Astrocyte of the cerebellum (primary cell): ENCODE results near the gene R3HDML.

Source experiments
- DNase-seq: peaks from one replicate; pipeline ENCODE4 v3.0.0-alpha.2; 2011; ENCODE audit warnings: low read depth
- H3K4me3 ChIP-seq: 2 replicates; pipeline ENCODE4 v1.5.1; 2011; ENCODE audit warnings: mild to moderate bottlenecking, low read depth, low read length, moderate library complexity
- CTCF ChIP-seq: IDR thresholded peaks from 2 replicates; pipeline ENCODE4 v1.5.1; 2012; ENCODE audit warnings: low read length, low read depth, moderate library complexity, mild to moderate bottlenecking; ENCODE audit errors: missing control alignments
- in situ Hi-C: cut with HindIII; loops from 2 replicates; pipeline ENCODE4 v1.10.0; 2017; ENCODE audit warnings: low sequenced_read_pairs

Gene R3HDML

DNA sequence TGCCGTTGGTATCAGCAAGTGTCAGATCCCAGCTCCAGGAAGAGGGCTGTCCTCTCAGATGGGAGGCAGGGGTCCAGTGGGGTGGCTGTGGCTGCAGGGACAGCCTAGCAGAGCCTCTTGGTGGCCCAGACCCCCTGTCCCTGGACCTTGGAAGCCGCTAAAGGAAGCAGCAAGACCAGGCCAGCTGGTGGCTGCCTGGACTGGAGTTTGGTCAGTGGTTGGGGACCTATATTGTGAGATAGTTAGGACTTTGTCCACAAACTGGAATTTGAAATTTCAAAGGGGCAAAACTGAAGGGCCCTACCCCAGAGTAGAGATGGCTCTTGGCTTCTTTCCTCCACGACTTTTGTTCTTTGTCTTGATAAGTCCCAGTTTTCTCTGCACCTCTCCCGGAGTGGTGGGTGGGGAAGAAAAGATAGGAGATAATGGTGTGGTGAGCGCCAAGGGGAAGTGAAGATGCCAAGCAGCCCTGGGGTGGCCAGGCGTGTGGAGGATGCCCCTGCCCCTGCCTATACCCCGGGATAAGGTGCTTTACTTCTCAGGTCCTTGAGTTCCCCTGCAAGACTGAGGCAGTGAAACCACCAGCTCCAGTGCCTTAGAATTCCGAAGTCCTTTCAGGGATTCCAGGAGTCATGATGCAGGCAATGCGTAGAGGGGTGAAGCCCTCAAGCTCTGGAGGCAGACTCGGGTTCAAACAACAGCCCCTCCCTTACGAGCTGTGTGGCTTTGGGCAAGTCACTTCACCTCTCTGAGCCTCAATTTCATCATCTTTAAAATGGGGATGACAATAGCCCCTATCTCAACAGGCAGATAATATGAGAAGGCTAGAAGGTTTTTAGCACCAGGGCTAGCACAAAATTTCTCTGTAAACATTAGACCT, 58.9 kb downstream of the R3HDML start:
- DNase-seq, result no peak
- no peak overlapping the region for H3K4me3 ChIP-seq
- TF ChIP-seq CTCF, result no peak
- in situ Hi-C loops, result loop anchor here (5.0 to 10.0 kb wide), 2 partner anchors 222 to 339 kb away; no protein-coding TSS in a partner anchor

GRCh38 chr20:44396369-44397130, 59.7 kb downstream of the R3HDML start:
- in situ Hi-C loops, result loop anchor here (5.0 to 10.0 kb wide), 2 partner anchors 221 to 338 kb away; no protein-coding TSS in a partner anchor
- no peak for TF ChIP-seq CTCF
- no peak for DNase-seq

GRCh38 chr20:44398335-44398734, 61.5 kb downstream of the R3HDML start:
- peak; percentile 8 for DNase-seq
- no peak for TF ChIP-seq CTCF
- H3K4me3 ChIP-seq, result no peak overlapping the region
- in situ Hi-C loops, result loop anchor here (5.0 to 10.0 kb wide), 2 partner anchors 219 to 336 kb away; no protein-coding TSS in a partner anchor

More at GRCh38 chr20:44396369-44397130, 59.7 kb downstream of the R3HDML start:
- H3K4me3 ChIP-seq, result no peak overlapping the region

- no peak overlapping the region for H3K4me3 ChIP-seq
- in situ Hi-C loops, result loop anchor here (5.0 to 10.0 kb wide), 2 partner anchors 218 to 335 kb away; no protein-coding TSS in a partner anchor
- DNase-seq, result no peak
- no peak for TF ChIP-seq CTCF
Observed at GRCh38 chr20:44399446-44399845, 62.6 kb downstream of the R3HDML start.

DNA sequence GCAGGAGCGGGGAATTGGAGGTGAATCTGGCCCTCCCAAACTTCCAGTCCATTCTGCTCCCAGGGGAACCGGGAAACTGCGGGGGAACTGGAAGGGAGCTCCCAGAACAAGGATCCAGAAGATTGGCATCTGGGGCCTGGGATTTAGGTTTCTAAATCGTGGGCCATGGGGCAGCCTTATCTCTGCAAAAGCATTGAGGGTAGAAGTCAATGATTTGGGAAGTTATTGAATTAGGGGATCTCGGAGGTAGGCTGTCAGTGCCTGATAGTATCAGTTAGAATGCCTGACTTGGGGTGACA, 63.8 kb downstream of the R3HDML start:
- no peak for DNase-seq
- in situ Hi-C loops, result no loop called here
- no peak overlapping the region for H3K4me3 ChIP-seq
- TF ChIP-seq CTCF, result no peak
